GM19023 (cell line): ENCODE measurements around the gene CLIC4.
"Not testable (repeated sequence)": the region's sequence is repeated elsewhere in the genome, so short reads cannot be mapped to it uniquely, and the experiment has no call there.

Source experiments
- ATAC-seq: cut with Tn5 transposase; IDR thresholded peaks from one replicate; pipeline ENCODE4 v1.9.1; 2021; ENCODE audit warnings: mild to moderate bottlenecking, moderate library complexity; ENCODE audit not compliant: unreplicated experiment

The CLIC4 gene

DNA sequence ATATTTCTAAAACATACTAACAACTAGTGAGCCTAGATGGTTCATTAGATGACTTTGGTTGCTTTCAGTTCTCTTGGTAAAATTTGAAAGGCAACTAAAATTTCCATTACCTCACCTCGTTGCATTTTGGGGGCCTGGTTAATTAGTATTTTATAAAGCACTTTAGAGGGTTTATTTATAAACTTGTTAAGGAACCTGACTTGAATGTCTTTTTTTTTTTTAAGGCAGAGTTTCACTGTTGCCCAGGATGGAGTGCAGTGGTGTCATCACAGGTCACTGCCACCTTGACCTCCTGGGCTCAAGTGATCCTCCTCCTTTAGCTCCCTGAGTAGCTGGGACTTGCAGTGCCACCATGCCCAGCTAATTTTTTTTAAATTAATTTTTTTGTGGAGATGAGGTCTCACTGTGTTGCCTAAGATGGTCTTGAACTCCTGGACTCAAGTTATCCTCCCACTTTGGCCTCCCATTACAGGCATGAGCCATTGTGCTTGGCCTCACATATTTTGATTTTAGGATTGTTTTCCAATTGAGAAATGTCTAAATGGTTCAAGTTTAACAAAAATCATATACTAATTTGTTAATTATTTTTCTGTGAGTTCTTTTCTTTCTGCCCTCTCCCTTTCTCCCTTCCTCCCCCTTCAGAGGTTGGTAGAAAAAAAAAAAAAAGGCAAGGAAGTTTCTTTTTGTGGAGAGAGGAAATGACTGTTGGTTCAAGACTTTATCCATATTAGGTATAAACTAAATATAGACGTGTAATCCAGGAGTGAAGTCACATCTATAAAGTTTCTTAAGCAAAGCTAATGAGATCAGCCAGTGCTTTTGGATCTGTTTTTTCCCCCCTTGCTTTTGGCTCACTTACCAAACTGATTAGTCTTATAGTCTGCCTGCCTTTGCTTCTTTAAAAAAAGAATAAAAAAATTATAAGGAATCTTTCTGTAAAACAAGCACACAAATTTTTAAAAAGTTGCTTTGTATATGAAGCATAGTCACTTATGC is 24.7 kb downstream of the CLIC4 start:
- no peak for ATAC-seq

DNA sequence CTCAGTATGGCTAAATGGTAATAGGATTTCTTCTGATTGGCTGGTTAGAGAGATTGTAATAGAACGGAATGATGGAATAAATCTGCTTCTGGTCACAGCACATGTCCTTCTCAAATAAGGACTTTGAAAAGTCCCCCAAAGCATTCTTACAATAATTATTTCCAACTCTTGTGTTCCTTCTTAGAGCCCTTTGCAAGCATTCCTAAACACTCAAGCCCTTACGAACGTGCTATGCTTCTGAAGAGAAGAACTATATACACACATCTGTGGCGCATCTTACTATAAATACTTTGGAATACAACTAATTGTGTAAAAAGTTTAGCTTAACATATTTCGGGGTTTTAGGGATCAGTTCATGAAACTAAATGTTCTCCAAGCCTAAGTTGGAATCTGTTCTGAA is 25.6 kb downstream of the CLIC4 start:
- ATAC-seq, result no peak

DNA sequence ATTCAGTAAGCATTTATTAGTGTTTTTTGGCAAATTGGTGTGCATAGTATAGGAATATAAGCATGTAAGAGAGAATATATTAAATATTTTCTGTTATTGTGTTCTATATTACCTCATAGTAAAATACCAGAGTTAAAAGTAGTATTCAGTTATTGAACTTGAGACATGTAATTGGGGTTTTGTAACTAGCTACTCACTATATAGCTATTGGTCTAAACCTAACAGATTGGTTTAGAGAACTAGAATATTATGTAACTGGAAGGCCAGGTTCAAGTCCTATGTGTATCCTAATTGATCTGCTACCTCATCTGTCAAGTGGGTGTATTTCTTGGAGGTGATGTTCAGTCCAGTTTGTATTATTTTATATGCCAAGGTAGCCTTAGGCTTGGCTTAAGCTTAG is 26.3 kb downstream of the CLIC4 start:
- no peak for ATAC-seq

DNA sequence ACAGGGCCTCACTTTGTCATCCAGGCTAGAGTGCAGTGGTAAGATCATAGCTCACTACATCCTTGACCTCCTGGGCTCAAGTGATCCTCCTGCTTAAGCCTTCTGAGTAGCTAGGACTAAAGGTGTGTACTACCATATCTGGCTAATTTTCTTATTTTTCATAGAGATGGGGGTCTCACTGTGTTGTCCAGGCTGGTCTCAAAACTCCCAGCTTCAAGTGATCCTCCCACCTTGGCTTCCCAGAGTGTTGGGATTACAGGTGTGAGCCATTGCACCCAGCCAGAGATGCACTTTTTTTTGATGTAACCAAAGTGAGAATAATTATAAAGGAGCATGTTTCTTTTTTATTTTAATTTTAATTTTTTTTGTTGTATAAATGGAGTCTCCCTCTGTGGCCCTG is 28.4 kb downstream of the CLIC4 start:
- ATAC-seq, result no peak

GRCh38 chr1:24775348-24775747 is 30.1 kb downstream of the CLIC4 start:
- ATAC-seq, result no peak

- ATAC-seq, result no peak
Observed at GRCh38 chr1:24775916-24776315, 30.7 kb downstream of the CLIC4 start.

DNA sequence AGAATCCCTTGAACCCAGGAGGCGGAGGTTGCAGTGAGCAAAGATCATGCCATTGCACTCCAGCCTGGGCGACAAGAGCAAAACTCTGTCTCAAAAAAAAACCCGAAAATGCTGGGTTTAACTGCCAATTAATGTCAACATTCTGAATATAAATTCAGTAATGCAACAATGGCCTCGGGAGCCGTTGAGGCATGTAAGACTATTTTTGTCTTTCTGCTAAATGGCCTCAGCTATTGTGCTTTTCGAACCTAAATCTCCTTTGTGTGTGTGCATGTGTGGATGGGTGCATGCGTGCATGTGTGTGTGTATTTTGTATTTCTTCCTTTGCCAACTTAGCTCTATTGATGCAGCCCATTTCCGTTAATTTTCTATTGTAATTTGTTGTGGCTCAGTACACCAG is 31.6 kb downstream of the CLIC4 start:
- ATAC-seq, result no peak

GRCh38 chr1:24778141-24778540 is 32.9 kb downstream of the CLIC4 start:
- no peak for ATAC-seq

- not testable (repeated sequence) for ATAC-seq
Observed at GRCh38 chr1:24779199-24779598, 34.0 kb downstream of the CLIC4 start.

DNA sequence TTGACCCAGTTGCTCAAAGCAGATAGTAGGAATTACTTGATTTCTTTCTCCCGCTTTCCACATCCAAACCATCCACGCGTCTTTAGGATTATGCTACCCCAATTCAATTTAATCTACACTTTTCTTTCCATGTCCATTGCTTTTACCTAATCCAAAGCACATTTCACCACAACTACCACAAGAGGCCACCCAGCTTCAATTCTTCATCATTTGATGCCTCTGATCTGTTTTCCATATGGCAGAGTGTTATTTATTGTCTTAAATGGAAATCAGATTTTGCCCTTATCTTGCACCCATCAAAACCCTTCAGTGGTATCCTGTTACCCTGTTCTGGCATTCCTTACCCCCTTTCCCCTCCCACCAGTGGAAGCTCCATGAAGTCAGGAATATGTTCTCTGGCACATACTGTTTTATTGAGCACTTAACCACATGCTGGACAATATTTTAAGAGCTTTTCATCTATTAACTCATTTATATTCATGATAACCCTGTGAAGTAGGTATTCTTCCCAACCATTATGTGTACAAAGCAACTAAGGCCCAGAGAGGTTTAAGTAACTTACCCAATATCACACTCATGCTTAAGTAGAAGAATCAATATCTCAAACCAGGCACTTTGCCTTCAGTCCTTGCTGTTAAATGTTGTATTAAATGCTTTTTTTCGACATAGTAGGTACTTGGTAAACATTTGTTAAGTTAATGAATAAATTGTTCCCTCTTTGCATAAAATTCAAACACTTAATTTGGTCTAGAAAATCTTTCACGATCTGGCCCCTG is 34.6 kb downstream of the CLIC4 start:
- ATAC-seq, result no peak

DNA sequence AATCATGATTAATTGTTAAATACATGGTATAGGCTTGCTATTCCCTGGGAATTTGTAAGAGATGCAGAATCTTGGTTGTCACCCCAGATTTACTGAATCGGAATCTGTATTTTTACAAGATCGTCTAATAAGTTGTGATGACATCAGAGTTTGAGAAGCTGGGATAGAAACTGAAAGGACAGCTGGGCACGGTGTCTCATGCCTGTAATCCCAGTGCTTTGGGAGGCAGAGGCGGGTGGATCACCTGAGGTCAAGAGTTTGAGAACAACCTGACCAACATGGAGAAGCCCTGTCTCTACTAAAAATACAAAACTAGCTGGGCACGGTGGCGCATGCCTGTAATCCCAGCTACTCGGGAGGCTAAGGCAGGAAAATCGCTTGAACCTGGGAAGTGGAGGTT is 35.4 kb downstream of the CLIC4 start:
- not testable (repeated sequence) for ATAC-seq

GRCh38 chr1:24782689-24783088 is 37.4 kb downstream of the CLIC4 start:
- ATAC-seq, result no peak

DNA sequence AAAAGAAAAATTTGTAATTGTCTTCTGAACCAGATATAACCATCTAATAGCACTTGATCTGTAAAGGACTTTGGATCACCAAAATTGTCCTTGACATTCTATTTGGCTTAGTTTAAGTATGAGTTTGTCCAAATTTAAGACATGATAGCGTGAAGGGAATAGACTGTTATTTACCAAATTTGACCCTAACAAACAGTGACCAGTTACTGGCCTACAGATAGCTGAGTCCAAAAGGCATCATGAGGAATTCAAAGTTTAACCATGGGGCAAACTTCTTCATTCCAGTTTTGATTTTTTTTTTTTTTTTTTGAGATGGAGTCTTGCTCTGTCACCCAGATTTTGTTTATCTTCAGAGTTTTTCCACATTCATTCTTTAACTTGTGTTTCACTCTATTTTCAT is 38.5 kb downstream of the CLIC4 start:
- ATAC-seq, result no peak

GRCh38 chr1:24786191-24786590 is 40.9 kb downstream of the CLIC4 start:
- ATAC-seq, result no peak

- no peak for ATAC-seq
Observed at GRCh38 chr1:24790490-24790889, 45.2 kb downstream of the CLIC4 start.

DNA sequence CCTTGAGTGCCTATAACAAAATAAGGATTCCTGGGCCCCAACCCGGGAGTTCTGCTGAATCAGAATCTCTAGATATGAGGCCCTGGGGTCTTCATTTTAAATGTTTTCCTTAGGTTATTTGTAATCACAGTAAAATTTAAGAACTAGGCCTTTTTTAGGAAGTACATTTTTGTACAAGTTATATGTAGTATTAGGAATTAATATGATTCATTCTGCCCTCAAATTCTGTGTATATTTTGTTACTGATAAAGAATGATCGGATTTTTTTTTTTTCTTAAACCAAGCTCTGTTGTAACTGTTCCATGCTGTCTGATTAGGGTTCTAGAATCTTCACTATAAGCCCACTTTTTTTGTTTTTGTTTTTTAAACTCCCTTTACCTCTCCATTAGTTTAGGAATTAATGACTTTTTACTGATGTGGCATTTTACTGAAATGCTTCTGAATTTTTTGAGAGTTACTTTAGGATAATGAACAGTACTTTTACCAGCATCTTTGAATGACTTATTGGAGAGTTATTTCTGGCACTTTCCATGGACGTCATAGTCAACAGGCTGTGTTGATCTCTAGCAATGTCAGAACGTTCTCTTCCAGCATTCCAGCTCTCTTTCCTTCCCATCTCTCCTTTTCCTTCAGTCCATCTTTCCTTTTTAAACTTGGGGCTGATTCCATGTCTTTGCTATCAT is 48.3 kb downstream of the CLIC4 start:
- ATAC-seq, result no peak

DNA sequence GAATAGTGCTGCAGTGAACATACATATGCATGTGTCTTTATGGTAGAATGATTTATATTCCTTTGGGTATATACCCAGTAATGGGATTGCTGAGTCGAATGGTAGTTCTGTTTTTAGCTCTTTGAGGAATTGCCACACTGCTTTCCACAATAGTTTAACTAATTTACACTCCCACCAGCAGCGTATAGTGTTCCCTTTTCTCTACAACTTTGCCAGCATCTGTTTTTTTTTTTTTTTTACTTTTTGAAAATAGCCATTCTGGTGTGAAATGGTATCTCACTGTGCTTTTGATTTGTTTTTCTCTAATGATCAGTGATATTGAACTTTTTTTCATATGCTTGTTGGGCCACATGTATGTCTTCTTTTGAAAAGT is 48.9 kb downstream of the CLIC4 start:
- ATAC-seq, result not testable (repeated sequence)

GRCh38 chr1:24795236-24795635 is 50.0 kb downstream of the CLIC4 start:
- ATAC-seq, result no peak

GRCh38 chr1:24796524-24796923 is 51.3 kb downstream of the CLIC4 start:
- no peak for ATAC-seq

DNA sequence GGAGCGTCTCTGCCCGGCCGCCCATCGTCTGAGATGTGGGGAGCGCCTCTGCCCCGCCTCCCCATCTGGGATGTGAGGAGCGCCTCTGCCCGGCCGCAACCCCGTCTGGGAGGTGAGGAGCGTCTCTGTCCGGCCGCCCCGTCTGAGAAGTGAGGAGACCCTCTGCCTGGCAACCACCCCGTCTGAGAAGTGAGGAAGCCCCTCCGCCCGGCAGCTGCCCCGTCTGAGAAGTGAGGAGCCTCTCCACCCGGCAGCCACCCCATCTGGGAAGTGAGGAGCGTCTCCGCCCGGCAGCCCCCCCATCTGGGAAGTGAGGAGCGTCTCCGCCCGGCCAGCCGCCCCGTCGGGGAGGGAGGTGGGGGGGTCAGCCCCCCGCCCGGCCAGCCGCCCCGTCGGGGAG is 54.0 kb downstream of the CLIC4 start:
- not testable (repeated sequence) for ATAC-seq

DNA sequence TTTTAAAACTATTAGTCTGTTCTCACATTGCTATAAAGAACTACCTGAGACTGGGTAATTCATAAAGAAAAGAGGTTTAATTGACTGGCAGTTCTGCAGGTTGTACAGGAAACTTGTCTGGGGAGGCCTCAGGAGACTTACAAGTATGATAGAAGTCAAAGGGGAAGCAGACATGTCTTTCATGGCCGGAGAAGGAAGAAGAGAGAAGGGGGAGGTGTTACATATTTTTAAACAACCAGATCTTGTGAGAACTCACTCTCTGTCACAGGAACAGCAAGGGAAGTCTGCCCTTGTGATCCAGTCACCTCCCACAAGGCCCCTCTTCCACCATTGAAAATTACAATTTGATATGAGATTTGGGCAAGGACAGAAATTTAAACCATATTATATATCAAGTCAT is 55.9 kb downstream of the CLIC4 start:
- ATAC-seq, result no peak
